Measurements from ENCODE around the gene FOXD1.

- no peak for TF ChIP-seq CTCF (optimal IDR thresholded peaks at IDR 0.05 in 1 of 3, IDR thresholded peaks at IDR 0.05 in 1 of 3, conservative IDR thresholded peaks at IDR 0.05 in 1 of 3; ENCODE audit: extremely low read depth in 1 of 3, insufficient read depth in 2 of 3, low read length in 3 of 3)
- no peak for TF ChIP-seq EZH2 (IDR thresholded peaks at IDR 0.05; ENCODE audit: low read length)
Observed at GRCh38 chr5:73436535-73437100, 12.0 kb downstream of the FOXD1 start.

Measured in keratinocyte (primary cell).